Measurements from ENCODE around the gene MYO9B.

DNA sequence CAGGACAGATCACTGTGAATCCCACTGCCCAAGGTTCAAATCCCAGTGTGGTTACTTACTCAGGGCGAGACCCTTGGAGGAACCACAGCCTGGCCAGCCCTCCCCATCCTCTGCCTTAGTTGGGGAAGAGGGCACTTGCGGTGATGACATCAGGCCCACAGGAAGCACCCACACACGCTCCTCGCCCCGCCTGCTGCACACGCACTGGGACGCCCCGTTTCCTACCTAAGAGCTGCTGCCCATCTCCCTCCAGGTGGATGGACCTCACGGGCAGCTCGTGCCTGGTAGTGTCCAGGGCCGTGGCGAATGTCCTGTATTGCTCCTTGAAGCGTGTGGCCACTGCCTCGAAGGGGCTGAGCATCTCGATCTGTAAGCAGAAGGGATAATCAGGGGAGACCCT is 19.9 kb upstream of the MYO9B start:
- TF ChIP-seq, protein P1, sequence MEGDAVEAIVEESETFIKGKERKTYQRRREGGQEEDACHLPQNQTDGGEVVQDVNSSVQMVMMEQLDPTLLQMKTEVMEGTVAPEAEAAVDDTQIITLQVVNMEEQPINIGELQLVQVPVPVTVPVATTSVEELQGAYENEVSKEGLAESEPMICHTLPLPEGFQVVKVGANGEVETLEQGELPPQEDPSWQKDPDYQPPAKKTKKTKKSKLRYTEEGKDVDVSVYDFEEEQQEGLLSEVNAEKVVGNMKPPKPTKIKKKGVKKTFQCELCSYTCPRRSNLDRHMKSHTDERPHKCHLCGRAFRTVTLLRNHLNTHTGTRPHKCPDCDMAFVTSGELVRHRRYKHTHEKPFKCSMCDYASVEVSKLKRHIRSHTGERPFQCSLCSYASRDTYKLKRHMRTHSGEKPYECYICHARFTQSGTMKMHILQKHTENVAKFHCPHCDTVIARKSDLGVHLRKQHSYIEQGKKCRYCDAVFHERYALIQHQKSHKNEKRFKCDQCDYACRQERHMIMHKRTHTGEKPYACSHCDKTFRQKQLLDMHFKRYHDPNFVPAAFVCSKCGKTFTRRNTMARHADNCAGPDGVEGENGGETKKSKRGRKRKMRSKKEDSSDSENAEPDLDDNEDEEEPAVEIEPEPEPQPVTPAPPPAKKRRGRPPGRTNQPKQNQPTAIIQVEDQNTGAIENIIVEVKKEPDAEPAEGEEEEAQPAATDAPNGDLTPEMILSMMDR (IDR thresholded peaks at IDR 0.05), result no peak
- TF ChIP-seq POLR2A (IDR thresholded peaks at IDR 0.05) (no peak), POLR2AphosphoS5 (IDR thresholded peaks at IDR 0.05) (no peak), EP300 (IDR thresholded peaks at IDR 0.05; ENCODE audit: low read depth) (no peak)
